Neural progenitor cell (in vitro differentiated cells): ENCODE results near the gene SNF8.

ENCODE experiments used
- EZH2 ChIP-seq: fragments of 200-600 bp; sonication (generic); IDR thresholded peaks from 2 replicates; pipeline ENCODE4 v1.6.1; 2017; ENCODE audit warnings: antibody characterized with exemption, mild to moderate bottlenecking, moderate library complexity
- EZH2phosphoT487 ChIP-seq: fragments of 200-600 bp; sonication (generic); IDR thresholded peaks from 2 replicates; pipeline ENCODE4 v1.6.1; 2017; ENCODE audit warnings: antibody characterized with exemption
- TF ChIP-seq, protein P1 (sequence below): fragments of 200-600 bp; sonication (generic); IDR thresholded peaks from 2 replicates; pipeline ENCODE4 v1.5.1; 2017; ENCODE audit warnings: antibody characterized with exemption, mild to moderate bottlenecking

DNA sequence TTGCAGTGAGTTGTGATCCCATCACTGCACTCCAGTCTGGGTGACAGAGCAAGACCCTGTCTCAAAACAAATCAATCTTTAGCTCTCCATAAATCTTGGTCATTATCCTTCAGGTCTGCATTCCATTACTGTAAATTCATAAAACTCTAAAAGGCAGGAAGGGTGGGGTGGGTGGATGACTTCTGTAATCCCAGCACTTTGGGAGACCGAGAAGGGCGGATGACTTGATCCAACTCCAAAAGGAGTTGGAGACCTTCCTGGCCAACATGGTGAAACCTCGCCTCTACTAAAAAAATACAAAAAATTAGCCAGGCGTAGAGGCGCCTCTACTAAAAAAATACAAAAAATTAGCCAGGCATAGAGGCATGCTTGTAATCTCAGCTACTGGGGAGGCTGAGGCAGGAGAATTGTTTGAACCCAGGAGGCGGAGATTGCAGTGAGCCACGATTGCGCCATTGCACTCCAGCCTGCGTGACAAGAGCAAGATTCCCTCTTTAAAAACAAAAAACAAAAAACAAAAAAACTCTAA, 38.6 kb downstream of the SNF8 start:
- no peak for TF ChIP-seq EZH2
- TF ChIP-seq, protein P1, sequence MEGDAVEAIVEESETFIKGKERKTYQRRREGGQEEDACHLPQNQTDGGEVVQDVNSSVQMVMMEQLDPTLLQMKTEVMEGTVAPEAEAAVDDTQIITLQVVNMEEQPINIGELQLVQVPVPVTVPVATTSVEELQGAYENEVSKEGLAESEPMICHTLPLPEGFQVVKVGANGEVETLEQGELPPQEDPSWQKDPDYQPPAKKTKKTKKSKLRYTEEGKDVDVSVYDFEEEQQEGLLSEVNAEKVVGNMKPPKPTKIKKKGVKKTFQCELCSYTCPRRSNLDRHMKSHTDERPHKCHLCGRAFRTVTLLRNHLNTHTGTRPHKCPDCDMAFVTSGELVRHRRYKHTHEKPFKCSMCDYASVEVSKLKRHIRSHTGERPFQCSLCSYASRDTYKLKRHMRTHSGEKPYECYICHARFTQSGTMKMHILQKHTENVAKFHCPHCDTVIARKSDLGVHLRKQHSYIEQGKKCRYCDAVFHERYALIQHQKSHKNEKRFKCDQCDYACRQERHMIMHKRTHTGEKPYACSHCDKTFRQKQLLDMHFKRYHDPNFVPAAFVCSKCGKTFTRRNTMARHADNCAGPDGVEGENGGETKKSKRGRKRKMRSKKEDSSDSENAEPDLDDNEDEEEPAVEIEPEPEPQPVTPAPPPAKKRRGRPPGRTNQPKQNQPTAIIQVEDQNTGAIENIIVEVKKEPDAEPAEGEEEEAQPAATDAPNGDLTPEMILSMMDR, result no peak
- no peak for TF ChIP-seq EZH2phosphoT487
